ENCODE data around the gene MRPL49. TPM values are rescaled to one million over a fixed set of nuclear protein-coding genes. Genes with fewer than 3 reads are reported as not detected.
A peak's percentile ranks its signal among the peaks of the same experiment; 100 is the strongest.

MRPL49 gene
- total and polyA plus RNA-seq, 2 of the 13 experiments (the other 11 are each of a cell fraction or from before 2014, with no cell fraction given): 39.2 to 53.3 TPM

DNA sequence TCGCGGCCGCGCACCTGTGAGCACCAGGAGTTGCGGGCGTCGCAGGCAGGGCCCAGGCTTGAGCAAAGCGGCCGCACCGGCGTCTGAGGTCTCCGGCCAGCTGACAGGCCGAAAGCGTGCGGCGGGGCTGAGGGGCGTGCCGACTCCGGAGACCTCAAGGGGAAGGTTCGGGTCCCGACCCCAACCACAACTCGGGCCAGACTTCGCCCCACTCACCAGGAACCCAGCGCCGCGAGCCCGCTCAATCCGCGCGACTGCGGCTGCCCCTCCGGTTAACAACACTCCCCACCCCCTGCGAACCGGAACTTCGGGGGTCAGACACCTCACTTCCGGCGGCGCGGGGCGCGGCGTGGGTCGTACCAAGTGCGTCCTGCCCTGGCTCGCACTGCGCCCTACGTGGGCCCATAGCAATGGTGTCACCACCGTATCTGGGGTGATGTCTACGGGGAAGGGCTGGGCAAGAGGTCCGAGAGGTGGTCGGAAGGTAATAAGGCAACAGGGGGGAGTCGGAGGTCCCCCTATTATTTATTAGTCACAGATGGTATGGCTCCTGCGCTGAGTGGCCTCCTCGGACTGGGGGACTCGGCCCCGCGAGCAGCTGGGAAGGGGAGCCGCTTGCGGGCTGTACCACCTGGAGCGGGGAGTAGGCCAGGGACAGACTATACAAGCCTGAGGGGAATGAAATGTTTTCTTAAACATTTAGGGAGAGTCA, 12.3 kb downstream of the MRPL49 start, which contains the start of gene SYVN1 (continued):
- TF ChIP-seq, protein P1, sequence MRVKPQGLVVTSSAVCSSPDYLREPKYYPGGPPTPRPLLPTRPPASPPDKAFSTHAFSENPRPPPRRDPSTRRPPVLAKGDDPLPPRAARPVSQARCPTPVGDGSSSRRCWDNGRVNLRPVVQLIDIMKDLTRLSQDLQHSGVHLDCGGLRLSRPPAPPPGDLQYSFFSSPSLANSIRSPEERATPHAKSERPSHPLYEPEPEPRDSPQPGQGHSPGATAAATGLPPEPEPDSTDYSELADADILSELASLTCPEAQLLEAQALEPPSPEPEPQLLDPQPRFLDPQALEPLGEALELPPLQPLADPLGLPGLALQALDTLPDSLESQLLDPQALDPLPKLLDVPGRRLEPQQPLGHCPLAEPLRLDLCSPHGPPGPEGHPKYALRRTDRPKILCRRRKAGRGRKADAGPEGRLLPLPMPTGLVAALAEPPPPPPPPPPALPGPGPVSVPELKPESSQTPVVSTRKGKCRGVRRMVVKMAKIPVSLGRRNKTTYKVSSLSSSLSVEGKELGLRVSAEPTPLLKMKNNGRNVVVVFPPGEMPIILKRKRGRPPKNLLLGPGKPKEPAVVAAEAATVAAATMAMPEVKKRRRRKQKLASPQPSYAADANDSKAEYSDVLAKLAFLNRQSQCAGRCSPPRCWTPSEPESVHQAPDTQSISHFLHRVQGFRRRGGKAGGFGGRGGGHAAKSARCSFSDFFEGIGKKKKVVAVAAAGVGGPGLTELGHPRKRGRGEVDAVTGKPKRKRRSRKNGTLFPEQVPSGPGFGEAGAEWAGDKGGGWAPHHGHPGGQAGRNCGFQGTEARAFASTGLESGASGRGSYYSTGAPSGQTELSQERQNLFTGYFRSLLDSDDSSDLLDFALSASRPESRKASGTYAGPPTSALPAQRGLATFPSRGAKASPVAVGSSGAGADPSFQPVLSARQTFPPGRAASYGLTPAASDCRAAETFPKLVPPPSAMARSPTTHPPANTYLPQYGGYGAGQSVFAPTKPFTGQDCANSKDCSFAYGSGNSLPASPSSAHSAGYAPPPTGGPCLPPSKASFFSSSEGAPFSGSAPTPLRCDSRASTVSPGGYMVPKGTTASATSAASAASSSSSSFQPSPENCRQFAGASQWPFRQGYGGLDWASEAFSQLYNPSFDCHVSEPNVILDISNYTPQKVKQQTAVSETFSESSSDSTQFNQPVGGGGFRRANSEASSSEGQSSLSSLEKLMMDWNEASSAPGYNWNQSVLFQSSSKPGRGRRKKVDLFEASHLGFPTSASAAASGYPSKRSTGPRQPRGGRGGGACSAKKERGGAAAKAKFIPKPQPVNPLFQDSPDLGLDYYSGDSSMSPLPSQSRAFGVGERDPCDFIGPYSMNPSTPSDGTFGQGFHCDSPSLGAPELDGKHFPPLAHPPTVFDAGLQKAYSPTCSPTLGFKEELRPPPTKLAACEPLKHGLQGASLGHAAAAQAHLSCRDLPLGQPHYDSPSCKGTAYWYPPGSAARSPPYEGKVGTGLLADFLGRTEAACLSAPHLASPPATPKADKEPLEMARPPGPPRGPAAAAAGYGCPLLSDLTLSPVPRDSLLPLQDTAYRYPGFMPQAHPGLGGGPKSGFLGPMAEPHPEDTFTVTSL (CRISPR knock-in tag; IDR thresholded peaks at IDR 0.05; ENCODE audit: borderline replicate concordance): no peak; the same call in 1 of the 2 replicates
- TF ChIP-seq CENPT (CRISPR knock-in tag; IDR thresholded peaks at IDR 0.05; ENCODE audit: low read depth) (no peak), SYNCRIP (IDR thresholded peaks at IDR 0.05; ENCODE audit: insufficient read depth, low read depth, low read length) (no peak), TMF1 (CRISPR knock-in tag; IDR thresholded peaks at IDR 0.05; ENCODE audit: low read depth) (no peak), ISL2 (CRISPR knock-in tag; IDR thresholded peaks at IDR 0.05) (0 out of 2 replicates have a peak, but pooled peaks have one; percentile 24), RBFOX2 (IDR thresholded peaks at IDR 0.05; ENCODE audit: low read depth, low read length) (peak; percentile 97), TGIF2 (CRISPR knock-in tag; IDR thresholded peaks at IDR 0.05) (peak; percentile 80), ATM (IDR thresholded peaks at IDR 0.05; ENCODE audit: borderline replicate concordance) (no peak), GTF3A (CRISPR knock-in tag; conservative IDR thresholded peaks at IDR 0.05) (no peak), MAF1 (CRISPR knock-in tag; IDR thresholded peaks at IDR 0.05; ENCODE audit: borderline replicate concordance) (no peak; the same call in 1 of the 2 replicates), GLI4 (CRISPR knock-in tag; IDR thresholded peaks at IDR 0.05; ENCODE audit: borderline replicate concordance) (no peak; the same call in 1 of the 2 replicates), ZKSCAN5 (CRISPR knock-in tag; IDR thresholded peaks at IDR 0.05) (no peak), ZNF552 (CRISPR knock-in tag; IDR thresholded peaks at IDR 0.05; ENCODE audit: borderline replicate concordance) (peak; percentile 75; the same call in 1 of the 2 replicates)
- TF ChIP-seq, protein P2, sequence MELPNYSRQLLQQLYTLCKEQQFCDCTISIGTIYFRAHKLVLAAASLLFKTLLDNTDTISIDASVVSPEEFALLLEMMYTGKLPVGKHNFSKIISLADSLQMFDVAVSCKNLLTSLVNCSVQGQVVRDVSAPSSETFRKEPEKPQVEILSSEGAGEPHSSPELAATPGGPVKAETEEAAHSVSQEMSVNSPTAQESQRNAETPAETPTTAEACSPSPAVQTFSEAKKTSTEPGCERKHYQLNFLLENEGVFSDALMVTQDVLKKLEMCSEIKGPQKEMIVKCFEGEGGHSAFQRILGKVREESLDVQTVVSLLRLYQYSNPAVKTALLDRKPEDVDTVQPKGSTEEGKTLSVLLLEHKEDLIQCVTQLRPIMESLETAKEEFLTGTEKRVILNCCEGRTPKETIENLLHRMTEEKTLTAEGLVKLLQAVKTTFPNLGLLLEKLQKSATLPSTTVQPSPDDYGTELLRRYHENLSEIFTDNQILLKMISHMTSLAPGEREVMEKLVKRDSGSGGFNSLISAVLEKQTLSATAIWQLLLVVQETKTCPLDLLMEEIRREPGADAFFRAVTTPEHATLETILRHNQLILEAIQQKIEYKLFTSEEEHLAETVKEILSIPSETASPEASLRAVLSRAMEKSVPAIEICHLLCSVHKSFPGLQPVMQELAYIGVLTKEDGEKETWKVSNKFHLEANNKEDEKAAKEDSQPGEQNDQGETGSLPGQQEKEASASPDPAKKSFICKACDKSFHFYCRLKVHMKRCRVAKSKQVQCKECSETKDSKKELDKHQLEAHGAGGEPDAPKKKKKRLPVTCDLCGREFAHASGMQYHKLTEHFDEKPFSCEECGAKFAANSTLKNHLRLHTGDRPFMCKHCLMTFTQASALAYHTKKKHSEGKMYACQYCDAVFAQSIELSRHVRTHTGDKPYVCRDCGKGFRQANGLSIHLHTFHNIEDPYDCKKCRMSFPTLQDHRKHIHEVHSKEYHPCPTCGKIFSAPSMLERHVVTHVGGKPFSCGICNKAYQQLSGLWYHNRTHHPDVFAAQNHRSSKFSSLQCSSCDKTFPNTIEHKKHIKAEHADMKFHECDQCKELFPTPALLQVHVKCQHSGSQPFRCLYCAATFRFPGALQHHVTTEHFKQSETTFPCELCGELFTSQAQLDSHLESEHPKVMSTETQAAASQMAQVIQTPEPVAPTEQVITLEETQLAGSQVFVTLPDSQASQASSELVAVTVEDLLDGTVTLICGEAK (IDR thresholded peaks at IDR 0.05): peak; percentile 68
- TF ChIP-seq, protein P2 (CRISPR knock-in tag; IDR thresholded peaks at IDR 0.05): peak; percentile 44

All from HepG2 (cell line).